ENCODE measurements around the gene NWD2.

GRCh38 chr4:37219990-37220389 is 24.6 kb upstream of the NWD2 start:
- TF ChIP-seq CTCF (tag by site-specific recombination; IDR thresholded peaks at IDR 0.05) (no peak), YY2 (tag by site-specific recombination; IDR thresholded peaks at IDR 0.05) (no peak), ZNF354C (tag by site-specific recombination; IDR thresholded peaks at IDR 0.05; ENCODE audit: borderline replicate concordance, low read depth) (no peak), ZNF510 (tag by site-specific recombination; IDR thresholded peaks at IDR 0.05; ENCODE audit: insufficient replicate concordance) (no peak), ZBTB7A (tag by site-specific recombination; IDR thresholded peaks at IDR 0.05; ENCODE audit: low read depth) (no peak), MZF1 (tag by site-specific recombination; IDR thresholded peaks at IDR 0.05; ENCODE audit: borderline replicate concordance) (no peak), ZSCAN5A (tag by site-specific recombination; IDR thresholded peaks at IDR 0.05) (no peak), ZNF561 (tag by site-specific recombination; IDR thresholded peaks at IDR 0.05; ENCODE audit: borderline replicate concordance) (no peak), ZNF558 (tag by site-specific recombination; IDR thresholded peaks at IDR 0.05) (no peak), EGR2 (tag by site-specific recombination; IDR thresholded peaks at IDR 0.05; ENCODE audit: low read depth) (no peak), YY1 (tag by site-specific recombination; IDR thresholded peaks at IDR 0.05) (no peak)
